Measurements from ENCODE around the gene PIK3R5. TPM values are rescaled to one million over a fixed set of nuclear protein-coding genes. Genes with fewer than 3 reads are reported as not detected.
A peak's percentile ranks its signal among the peaks of the same experiment; 100 is the strongest.
"Not testable (repeated sequence)": the region's sequence is repeated elsewhere in the genome, so short reads cannot be mapped to it uniquely, and the experiment has no call there.

The PIK3R5 gene
- total and polyA plus RNA-seq, 2 donors (not counting 1 experiment from before 2014, with no cell fraction given): 0.15 TPM; not detected in 1

- no peaks in the 10 kb centered on the region for H4K20me1 ChIP-seq (ENCODE audit: control insufficient read depth, extremely low read depth, insufficient read depth, low read length)
- H3K79me2 ChIP-seq (ENCODE audit: control insufficient read depth, insufficient read depth, low read length): no peaks in the 10 kb centered on the region
- no peak overlapping the region for H2AFZ ChIP-seq (ENCODE audit: low read length)
- H3K4me1 ChIP-seq (ENCODE audit: control insufficient read depth, extremely low read depth, insufficient read depth, low read length): no peaks in the 10 kb centered on the region
- no peak for TF ChIP-seq EZH2 (IDR thresholded peaks at IDR 0.05; ENCODE audit: low read length, missing control alignments)
- TF ChIP-seq CTCF (conservative IDR thresholded peaks at IDR 0.05 in 1 of 2, IDR thresholded peaks at IDR 0.05 in 1 of 2; ENCODE audit: low read depth in 1 of 2, low read length in 2 of 2): peak; percentile 46 to 56
- H3K27ac ChIP-seq (ENCODE audit: insufficient read depth, low read length): no peak overlapping the region
- H3K4me2 ChIP-seq (ENCODE audit: extremely low read depth, insufficient read depth, low read length): no peak overlapping the region
- no peaks in the 10 kb centered on the region for H3K9me3 ChIP-seq (ENCODE audit: control insufficient read depth, insufficient read depth, low read depth, low read length)
- no peaks in the 10 kb centered on the region for H3K27me3 ChIP-seq (ENCODE audit: control insufficient read depth, insufficient read depth, low read length)
- DNase-seq (ENCODE audit: low read depth in 2 of 2): peak; percentile 38 to 39
- H3K9ac ChIP-seq (ENCODE audit: insufficient read depth, low read length): no peak overlapping the region
- H3K4me3 ChIP-seq (replicated peaks in 1 of 4; ENCODE audit: control extremely low read depth in 1 of 4, insufficient read depth in 1 of 4, low read depth in 3 of 4, low read length in 4 of 4): no peak overlapping the region
- no peaks in the 10 kb centered on the region for H3K36me3 ChIP-seq (ENCODE audit: control insufficient read depth, insufficient read depth, low read length)
Observed at GRCh38 chr17:8887834-8888703, 77.4 kb downstream of the PIK3R5 start.

- Histone ChIP-seq H3K4me1 (ENCODE audit: control insufficient read depth, extremely low read depth, insufficient read depth, low read length) (no peaks in the 10 kb centered on the region), H3K79me2 (ENCODE audit: control insufficient read depth, insufficient read depth, low read length) (no peaks in the 10 kb centered on the region), H4K20me1 (ENCODE audit: control insufficient read depth, extremely low read depth, insufficient read depth, low read length) (no peaks in the 10 kb centered on the region), H3K4me2 (ENCODE audit: extremely low read depth, insufficient read depth, low read length) (no peak overlapping the region), H3K4me3 (replicated peaks in 1 of 4; ENCODE audit: control extremely low read depth in 1 of 4, insufficient read depth in 1 of 4, low read depth in 3 of 4, low read length in 4 of 4) (no peak overlapping the region), H3K27ac (ENCODE audit: insufficient read depth, low read length) (no peak overlapping the region), H3K9ac (ENCODE audit: insufficient read depth, low read length) (no peak overlapping the region), H3K9me3 (ENCODE audit: control insufficient read depth, insufficient read depth, low read depth, low read length) (no peaks in the 10 kb centered on the region), H2AFZ (ENCODE audit: low read length) (no peak overlapping the region), H3K36me3 (ENCODE audit: control insufficient read depth, insufficient read depth, low read length) (no peaks in the 10 kb centered on the region), H3K27me3 (ENCODE audit: control insufficient read depth, insufficient read depth, low read length) (no peaks in the 10 kb centered on the region)
- TF ChIP-seq CTCF (conservative IDR thresholded peaks at IDR 0.05 in 1 of 2, IDR thresholded peaks at IDR 0.05 in 1 of 2; ENCODE audit: low read depth in 1 of 2, low read length in 2 of 2) (no peak), EZH2 (IDR thresholded peaks at IDR 0.05; ENCODE audit: low read length, missing control alignments) (no peak)
- DNase-seq (ENCODE audit: low read depth in 2 of 2): no peak
Observed at GRCh38 chr17:8887301-8887700, 78.2 kb downstream of the PIK3R5 start.

- Histone ChIP-seq H3K9ac (ENCODE audit: insufficient read depth, low read length) (no peak overlapping the region), H3K79me2 (ENCODE audit: control insufficient read depth, insufficient read depth, low read length) (no peaks in the 10 kb centered on the region), H3K27ac (ENCODE audit: insufficient read depth, low read length) (no peak overlapping the region), H3K4me2 (ENCODE audit: extremely low read depth, insufficient read depth, low read length) (no peak overlapping the region), H4K20me1 (ENCODE audit: control insufficient read depth, extremely low read depth, insufficient read depth, low read length) (no peaks in the 10 kb centered on the region), H2AFZ (ENCODE audit: low read length) (no peak overlapping the region), H3K4me1 (ENCODE audit: control insufficient read depth, extremely low read depth, insufficient read depth, low read length) (no peaks in the 10 kb centered on the region), H3K4me3 (replicated peaks in 1 of 4; ENCODE audit: control extremely low read depth in 1 of 4, insufficient read depth in 1 of 4, low read depth in 3 of 4, low read length in 4 of 4) (no peak overlapping the region), H3K9me3 (ENCODE audit: control insufficient read depth, insufficient read depth, low read depth, low read length) (no peaks in the 10 kb centered on the region), H3K36me3 (ENCODE audit: control insufficient read depth, insufficient read depth, low read length) (no peaks in the 10 kb centered on the region), H3K27me3 (ENCODE audit: control insufficient read depth, insufficient read depth, low read length) (no peaks in the 10 kb centered on the region)
- DNase-seq (ENCODE audit: low read depth in 2 of 2): no peak
- no peak for TF ChIP-seq EZH2 (IDR thresholded peaks at IDR 0.05; ENCODE audit: low read length, missing control alignments)
- TF ChIP-seq CTCF (conservative IDR thresholded peaks at IDR 0.05 in 1 of 2, IDR thresholded peaks at IDR 0.05 in 1 of 2; ENCODE audit: low read depth in 1 of 2, low read length in 2 of 2): no peak
Observed at GRCh38 chr17:8885967-8886684, 79.4 kb downstream of the PIK3R5 start.

- H3K4me3 ChIP-seq (replicated peaks in 1 of 4; ENCODE audit: control extremely low read depth in 1 of 4, insufficient read depth in 1 of 4, low read depth in 3 of 4, low read length in 4 of 4); H2AFZ ChIP-seq (ENCODE audit: low read length); H3K9ac ChIP-seq (ENCODE audit: insufficient read depth, low read length); H3K4me2 ChIP-seq (ENCODE audit: extremely low read depth, insufficient read depth, low read length); H3K27ac ChIP-seq (ENCODE audit: insufficient read depth, low read length); H4K20me1 ChIP-seq (ENCODE audit: control insufficient read depth, extremely low read depth, insufficient read depth, low read length); H3K79me2 ChIP-seq (ENCODE audit: control insufficient read depth, insufficient read depth, low read length); H3K27me3 ChIP-seq (ENCODE audit: control insufficient read depth, insufficient read depth, low read length); H3K9me3 ChIP-seq (ENCODE audit: control insufficient read depth, insufficient read depth, low read depth, low read length); DNase-seq (ENCODE audit: low read depth in 2 of 2); H3K4me1 ChIP-seq (ENCODE audit: control insufficient read depth, extremely low read depth, insufficient read depth, low read length); H3K36me3 ChIP-seq (ENCODE audit: control insufficient read depth, insufficient read depth, low read length): not testable (repeated sequence)
Observed at GRCh38 chr17:8885163-8885966, 80.1 kb downstream of the PIK3R5 start.

All from fibroblast of lung (primary cell).